HCT116 (cell line): ENCODE data around the gene CPEB3.

Source experiments
- EZH2 ChIP-seq: fragments of 200-600 bp; sonication (generic); IDR thresholded peaks from 2 replicates; pipeline ENCODE4 v1.6.1; 2017; ENCODE audit warnings: antibody characterized with exemption, mixed run types
- POLR2A ChIP-seq: IDR thresholded peaks from 2 replicates; pipeline ENCODE4 v1.7.0; 2011; ENCODE audit warnings: borderline replicate concordance; ENCODE audit not compliant: insufficient read depth, insufficient read length; ENCODE audit errors: extremely low read depth
- POLR2AphosphoS5 ChIP-seq: IDR thresholded peaks from 2 replicates; pipeline ENCODE4 v1.6.1; 2011; ENCODE audit warnings: mild to moderate bottlenecking, low read depth, low read length, moderate library complexity
- SP1 ChIP-seq: IDR thresholded peaks from 2 replicates; pipeline ENCODE4 v1.6.1; 2012; ENCODE audit warnings: low read depth
- TCF7L2 ChIP-seq: IDR thresholded peaks from 2 replicates; pipeline ENCODE4 v1.7.0; 2011; ENCODE audit warnings: borderline replicate concordance, inconsistent platforms; ENCODE audit not compliant: insufficient read depth, insufficient read length; ENCODE audit errors: extremely low read depth
- ZNF274 ChIP-seq: fragments of 200-500 bp; sonication (Bioruptor generic); IDR thresholded peaks from 2 replicates; pipeline ENCODE4 v1.6.1; 2014; ENCODE audit warnings: mild to moderate bottlenecking, low read depth, low read length, inconsistent platforms
- TF ChIP-seq, protein P1 (sequence below), 3 experiments: fragments of 200-600 bp in 1 of 3; sonication (generic) in 1 of 3; IDR thresholded peaks in 2 of 3; conservative IDR thresholded peaks in 1 of 3; 2 replicates each; pipeline ENCODE4 v1.5.1; 2012 to 2017; ENCODE audit warnings: low read depth in 2 of 3, low read length in 2 of 3, antibody characterized with exemption in 1 of 3, borderline replicate concordance in 1 of 3, control low read depth in 1 of 3, mild to moderate bottlenecking in 1 of 3, mixed read lengths in 1 of 3, mixed run types in 1 of 3, moderate library complexity in 1 of 3; ENCODE audit not compliant: insufficient read depth in 1 of 3
- TF ChIP-seq, protein P2 (sequence below): IDR thresholded peaks from 2 replicates; pipeline ENCODE4 v1.6.1; 2011; ENCODE audit warnings: mild to moderate bottlenecking, low read length, moderate library complexity; ENCODE audit not compliant: insufficient replicate concordance; ENCODE audit errors: extremely low read depth
- TF ChIP-seq, protein P3 (sequence below): IDR thresholded peaks from 2 replicates; pipeline ENCODE4 v1.6.1; 2012

DNA sequence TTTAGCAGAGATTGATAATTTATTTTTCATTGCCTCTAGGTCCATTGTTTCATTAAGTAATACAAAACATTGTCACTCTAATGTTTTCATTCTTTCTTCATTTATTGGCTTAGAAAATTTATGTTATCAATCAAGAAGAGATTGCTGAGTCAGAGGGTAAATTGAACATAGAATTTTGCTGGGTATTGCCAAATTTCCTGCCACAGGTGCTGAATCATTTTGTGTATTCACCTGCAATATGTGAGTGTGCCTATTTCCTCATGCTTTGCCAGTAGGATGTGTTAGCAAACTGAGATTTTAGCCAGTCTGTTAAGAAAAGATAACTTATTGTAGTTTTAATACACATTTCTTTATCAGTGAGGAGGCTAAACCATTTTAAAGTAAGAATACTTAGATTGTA is 38.1 kb upstream of the CPEB3 start:
- TF ChIP-seq, protein P1, sequence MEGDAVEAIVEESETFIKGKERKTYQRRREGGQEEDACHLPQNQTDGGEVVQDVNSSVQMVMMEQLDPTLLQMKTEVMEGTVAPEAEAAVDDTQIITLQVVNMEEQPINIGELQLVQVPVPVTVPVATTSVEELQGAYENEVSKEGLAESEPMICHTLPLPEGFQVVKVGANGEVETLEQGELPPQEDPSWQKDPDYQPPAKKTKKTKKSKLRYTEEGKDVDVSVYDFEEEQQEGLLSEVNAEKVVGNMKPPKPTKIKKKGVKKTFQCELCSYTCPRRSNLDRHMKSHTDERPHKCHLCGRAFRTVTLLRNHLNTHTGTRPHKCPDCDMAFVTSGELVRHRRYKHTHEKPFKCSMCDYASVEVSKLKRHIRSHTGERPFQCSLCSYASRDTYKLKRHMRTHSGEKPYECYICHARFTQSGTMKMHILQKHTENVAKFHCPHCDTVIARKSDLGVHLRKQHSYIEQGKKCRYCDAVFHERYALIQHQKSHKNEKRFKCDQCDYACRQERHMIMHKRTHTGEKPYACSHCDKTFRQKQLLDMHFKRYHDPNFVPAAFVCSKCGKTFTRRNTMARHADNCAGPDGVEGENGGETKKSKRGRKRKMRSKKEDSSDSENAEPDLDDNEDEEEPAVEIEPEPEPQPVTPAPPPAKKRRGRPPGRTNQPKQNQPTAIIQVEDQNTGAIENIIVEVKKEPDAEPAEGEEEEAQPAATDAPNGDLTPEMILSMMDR (IDR thresholded peaks at IDR 0.05 in 2 of 3, conservative IDR thresholded peaks at IDR 0.05 in 1 of 3; ENCODE audit: borderline replicate concordance in 1 of 3, insufficient read depth in 1 of 3, low read depth in 2 of 3, low read length in 2 of 3) = no peak
- TF ChIP-seq POLR2A = no peak
- TF ChIP-seq, protein P2, sequence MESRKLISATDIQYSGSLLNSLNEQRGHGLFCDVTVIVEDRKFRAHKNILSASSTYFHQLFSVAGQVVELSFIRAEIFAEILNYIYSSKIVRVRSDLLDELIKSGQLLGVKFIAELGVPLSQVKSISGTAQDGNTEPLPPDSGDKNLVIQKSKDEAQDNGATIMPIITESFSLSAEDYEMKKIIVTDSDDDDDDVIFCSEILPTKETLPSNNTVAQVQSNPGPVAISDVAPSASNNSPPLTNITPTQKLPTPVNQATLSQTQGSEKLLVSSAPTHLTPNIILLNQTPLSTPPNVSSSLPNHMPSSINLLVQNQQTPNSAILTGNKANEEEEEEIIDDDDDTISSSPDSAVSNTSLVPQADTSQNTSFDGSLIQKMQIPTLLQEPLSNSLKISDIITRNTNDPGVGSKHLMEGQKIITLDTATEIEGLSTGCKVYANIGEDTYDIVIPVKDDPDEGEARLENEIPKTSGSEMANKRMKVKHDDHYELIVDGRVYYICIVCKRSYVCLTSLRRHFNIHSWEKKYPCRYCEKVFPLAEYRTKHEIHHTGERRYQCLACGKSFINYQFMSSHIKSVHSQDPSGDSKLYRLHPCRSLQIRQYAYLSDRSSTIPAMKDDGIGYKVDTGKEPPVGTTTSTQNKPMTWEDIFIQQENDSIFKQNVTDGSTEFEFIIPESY = no peak
- TF ChIP-seq POLR2AphosphoS5 = peak; percentile 42; the same call in 1 of the 2 replicates
- peak; percentile 59 for TF ChIP-seq SP1
- TF ChIP-seq TCF7L2 = no peak
- TF ChIP-seq ZNF274 = no peak
- no peak for TF ChIP-seq EZH2
- TF ChIP-seq, protein P3, sequence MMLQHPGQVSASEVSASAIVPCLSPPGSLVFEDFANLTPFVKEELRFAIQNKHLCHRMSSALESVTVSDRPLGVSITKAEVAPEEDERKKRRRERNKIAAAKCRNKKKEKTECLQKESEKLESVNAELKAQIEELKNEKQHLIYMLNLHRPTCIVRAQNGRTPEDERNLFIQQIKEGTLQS = no peak
